Stimulated activated naive CD8-positive, alpha-beta T cell treated with anti-CD3 and anti-CD28 coated beads, Interleukin-15, Interleukin-2, amounts not matched to agents 100 ng/mL and 50 ng/mL, for 24 hours (primary cell): ENCODE measurements around the gene ZNF407.

ENCODE experiments used
- H3K27ac Mint-ChIP-seq: one replicate; pipeline ENCODE4 v1.8.0; 2021; ENCODE audit warnings: mild to moderate bottlenecking, mixed read lengths
- H3K27me3 Mint-ChIP-seq: one replicate; pipeline ENCODE4 v1.8.0; 2021; ENCODE audit warnings: mixed read lengths
- H3K36me3 Mint-ChIP-seq: one replicate; pipeline ENCODE4 v1.8.0; 2021; ENCODE audit warnings: low read depth, mixed read lengths
- H3K4me1 Mint-ChIP-seq: one replicate; pipeline ENCODE4 v1.8.0; 2021; ENCODE audit warnings: low read depth, mixed read lengths
- H3K4me3 Mint-ChIP-seq: one replicate; pipeline ENCODE4 v1.8.0; 2021; ENCODE audit warnings: mild to moderate bottlenecking, mixed read lengths
- H3K9me3 Mint-ChIP-seq: one replicate; pipeline ENCODE4 v1.8.0; 2021; ENCODE audit warnings: mixed read lengths

Gene ZNF407

DNA sequence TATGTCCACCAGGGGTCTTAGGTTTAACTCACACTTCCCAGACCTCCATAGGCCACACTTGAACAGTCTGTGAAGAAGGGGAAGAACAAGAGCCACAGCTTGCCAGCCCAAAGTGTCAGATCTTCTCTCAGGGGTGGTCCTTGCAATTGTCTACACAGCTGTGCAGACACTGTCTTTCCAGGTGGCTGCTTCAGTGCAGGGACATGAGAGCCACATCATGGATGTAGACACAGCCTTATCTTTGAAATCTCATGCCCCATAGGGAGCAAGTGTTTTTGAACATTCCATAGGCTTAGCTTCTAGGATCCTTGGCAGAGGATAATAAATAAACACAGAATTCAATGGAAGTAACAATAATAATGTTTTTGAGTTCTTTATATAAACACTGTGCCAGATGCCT, 6.7 kb downstream of the ZNF407 start:
- peaks cover 22% of the 10 kb centered on the region for H3K4me1 Mint-ChIP-seq
- no peaks in the 10 kb centered on the region for H3K27me3 Mint-ChIP-seq
- no peak overlapping the region for H3K27ac Mint-ChIP-seq
- H3K4me3 Mint-ChIP-seq: no peak overlapping the region
- H3K9me3 Mint-ChIP-seq: no peaks in the 10 kb centered on the region
- H3K36me3 Mint-ChIP-seq: peaks cover 5% of the 10 kb centered on the region

GRCh38 chr18:74604774-74605173, 7.1 kb downstream of the ZNF407 start:
- H3K4me3 Mint-ChIP-seq: no peak overlapping the region
- peaks cover 5% of the 10 kb centered on the region for H3K36me3 Mint-ChIP-seq
- no peaks in the 10 kb centered on the region for H3K9me3 Mint-ChIP-seq
- no peaks in the 10 kb centered on the region for H3K27me3 Mint-ChIP-seq
- H3K4me1 Mint-ChIP-seq: peaks cover 19% of the 10 kb centered on the region
- H3K27ac Mint-ChIP-seq: no peak overlapping the region

DNA sequence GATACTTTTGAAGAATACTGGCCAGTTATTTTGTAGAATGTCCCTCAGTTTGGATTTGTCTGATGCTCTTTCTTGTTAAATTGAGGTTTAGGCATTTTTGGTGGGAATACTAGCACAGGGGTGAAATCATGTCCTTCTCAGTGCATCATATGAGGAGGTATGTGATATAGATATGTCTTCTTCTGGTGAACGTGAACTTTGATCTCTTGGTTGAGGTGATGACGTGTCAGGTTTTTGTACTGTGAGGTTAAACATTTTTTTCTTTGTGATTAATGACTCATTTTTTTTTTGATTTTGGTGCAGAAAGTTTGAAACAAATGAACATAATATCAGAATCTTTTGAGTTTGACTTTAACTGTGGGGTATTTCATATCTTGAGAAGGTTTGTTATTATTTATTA, 11.0 kb downstream of the ZNF407 start:
- Mint-ChIP-seq H3K4me3 (no peak overlapping the region), H3K9me3 (no peaks in the 10 kb centered on the region), H3K4me1 (peaks cover 31% of the 10 kb centered on the region), H3K27me3 (no peaks in the 10 kb centered on the region), H3K36me3 (peaks cover 5% of the 10 kb centered on the region), H3K27ac (peak overlapping the region; percentile 71)

- Mint-ChIP-seq H3K36me3 (peaks cover 10% of the 10 kb centered on the region), H3K4me3 (no peak overlapping the region), H3K4me1 (peaks cover 32% of the 10 kb centered on the region), H3K27ac (no peak overlapping the region), H3K27me3 (no peaks in the 10 kb centered on the region), H3K9me3 (no peaks in the 10 kb centered on the region)
Measured at GRCh38 chr18:74609535-74609934, 11.9 kb downstream of the ZNF407 start.

GRCh38 chr18:74610051-74610615, 12.5 kb downstream of the ZNF407 start:
- Mint-ChIP-seq H3K4me1 (peaks cover 32% of the 10 kb centered on the region), H3K27ac (no peak overlapping the region), H3K9me3 (no peaks in the 10 kb centered on the region), H3K27me3 (no peaks in the 10 kb centered on the region), H3K36me3 (peaks cover 11% of the 10 kb centered on the region), H3K4me3 (no peak overlapping the region)

- H3K27me3 Mint-ChIP-seq: no peaks in the 10 kb centered on the region
- no peaks in the 10 kb centered on the region for H3K9me3 Mint-ChIP-seq
- no peak overlapping the region for H3K4me3 Mint-ChIP-seq
- H3K4me1 Mint-ChIP-seq: peaks cover 32% of the 10 kb centered on the region
- peaks cover 11% of the 10 kb centered on the region for H3K36me3 Mint-ChIP-seq
- H3K27ac Mint-ChIP-seq: no peak overlapping the region
Measured at GRCh38 chr18:74610860-74611259, 13.2 kb downstream of the ZNF407 start.

GRCh38 chr18:74611765-74612164, 14.1 kb downstream of the ZNF407 start:
- H3K4me3 Mint-ChIP-seq: no peak overlapping the region
- H3K36me3 Mint-ChIP-seq: peaks cover 11% of the 10 kb centered on the region
- H3K27ac Mint-ChIP-seq: no peak overlapping the region
- H3K27me3 Mint-ChIP-seq: no peaks in the 10 kb centered on the region
- no peaks in the 10 kb centered on the region for H3K9me3 Mint-ChIP-seq
- H3K4me1 Mint-ChIP-seq: peaks cover 32% of the 10 kb centered on the region

- no peaks in the 10 kb centered on the region for H3K9me3 Mint-ChIP-seq
- H3K4me1 Mint-ChIP-seq: peaks cover 32% of the 10 kb centered on the region
- H3K27me3 Mint-ChIP-seq: no peaks in the 10 kb centered on the region
- H3K27ac Mint-ChIP-seq: no peak overlapping the region
- peaks cover 11% of the 10 kb centered on the region for H3K36me3 Mint-ChIP-seq
- no peak overlapping the region for H3K4me3 Mint-ChIP-seq
Measured at GRCh38 chr18:74613381-74613780, 15.7 kb downstream of the ZNF407 start.

DNA sequence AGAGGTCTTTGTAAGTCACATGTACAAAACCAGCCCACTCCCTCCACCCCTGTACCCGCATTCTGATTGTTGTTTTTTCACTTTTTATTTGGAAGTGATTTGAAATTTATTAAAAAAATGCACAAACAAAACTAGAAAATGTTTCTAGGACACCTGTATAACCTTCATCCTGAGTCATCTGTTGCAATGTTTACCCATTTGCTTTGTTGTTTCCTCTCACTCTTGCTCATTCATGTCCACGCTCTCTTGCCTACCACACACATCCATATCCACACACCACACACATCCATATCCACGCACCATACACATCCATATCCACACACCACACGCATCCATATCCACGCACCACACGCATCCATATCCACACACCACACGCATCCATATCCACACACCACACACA, 18.8 kb downstream of the ZNF407 start:
- H3K27me3 Mint-ChIP-seq: no peaks in the 10 kb centered on the region
- no peak overlapping the region for H3K4me3 Mint-ChIP-seq
- peaks cover 13% of the 10 kb centered on the region for H3K4me1 Mint-ChIP-seq
- H3K27ac Mint-ChIP-seq: no peak overlapping the region
- H3K36me3 Mint-ChIP-seq: peaks cover 6% of the 10 kb centered on the region
- H3K9me3 Mint-ChIP-seq: no peaks in the 10 kb centered on the region

DNA sequence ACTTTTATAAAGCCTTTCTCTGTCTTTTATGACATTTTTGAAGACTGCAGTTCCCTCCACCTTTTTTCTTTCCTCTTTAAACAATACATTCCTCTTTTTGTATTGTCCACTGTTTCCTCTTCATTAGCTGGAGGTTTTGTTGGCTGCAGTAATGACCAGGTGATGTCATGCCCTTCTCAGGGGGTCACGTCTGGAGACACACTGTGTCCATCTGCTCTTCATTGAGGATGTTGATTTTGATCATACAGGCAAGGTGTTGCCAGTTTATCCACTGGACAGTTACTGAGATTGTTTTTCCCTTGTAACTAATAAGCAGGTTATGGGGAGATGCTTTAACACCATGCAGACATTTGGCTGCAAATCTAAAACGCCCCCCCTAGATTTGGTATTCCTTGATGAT, 19.8 kb downstream of the ZNF407 start:
- peaks cover 11% of the 10 kb centered on the region for H3K4me1 Mint-ChIP-seq
- H3K9me3 Mint-ChIP-seq: no peaks in the 10 kb centered on the region
- H3K27me3 Mint-ChIP-seq: no peaks in the 10 kb centered on the region
- no peak overlapping the region for H3K4me3 Mint-ChIP-seq
- peaks cover 6% of the 10 kb centered on the region for H3K36me3 Mint-ChIP-seq
- no peak overlapping the region for H3K27ac Mint-ChIP-seq

DNA sequence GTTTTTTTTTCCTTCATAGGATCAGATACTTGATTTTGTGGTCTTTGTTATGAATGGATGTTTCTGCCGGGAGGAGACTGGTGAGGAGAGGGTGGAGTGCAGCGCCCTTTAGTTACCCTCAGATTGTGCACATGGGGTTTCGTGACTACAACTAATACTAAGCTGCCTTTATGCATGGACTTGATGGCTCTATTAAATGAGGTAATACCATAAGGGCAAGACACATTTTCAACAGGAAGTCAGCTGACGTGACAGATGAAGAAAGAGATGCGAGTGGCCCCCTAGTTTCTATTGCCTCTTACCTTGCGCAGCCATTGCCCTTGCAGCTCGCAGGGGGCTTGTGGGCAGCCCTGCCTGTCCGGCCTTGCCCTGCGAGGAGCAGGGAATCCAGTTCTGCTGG, 24.4 kb downstream of the ZNF407 start:
- Mint-ChIP-seq H3K36me3 (no peaks in the 10 kb centered on the region), H3K4me1 (peaks cover 3% of the 10 kb centered on the region), H3K27me3 (no peaks in the 10 kb centered on the region), H3K9me3 (no peaks in the 10 kb centered on the region), H3K27ac (no peak overlapping the region), H3K4me3 (no peak overlapping the region)

GRCh38 chr18:74623047-74623816, 25.6 kb downstream of the ZNF407 start:
- Mint-ChIP-seq H3K9me3 (no peaks in the 10 kb centered on the region), H3K36me3 (no peaks in the 10 kb centered on the region), H3K4me3 (no peak overlapping the region), H3K27ac (no peak overlapping the region), H3K4me1 (peaks cover 3% of the 10 kb centered on the region), H3K27me3 (no peaks in the 10 kb centered on the region)

DNA sequence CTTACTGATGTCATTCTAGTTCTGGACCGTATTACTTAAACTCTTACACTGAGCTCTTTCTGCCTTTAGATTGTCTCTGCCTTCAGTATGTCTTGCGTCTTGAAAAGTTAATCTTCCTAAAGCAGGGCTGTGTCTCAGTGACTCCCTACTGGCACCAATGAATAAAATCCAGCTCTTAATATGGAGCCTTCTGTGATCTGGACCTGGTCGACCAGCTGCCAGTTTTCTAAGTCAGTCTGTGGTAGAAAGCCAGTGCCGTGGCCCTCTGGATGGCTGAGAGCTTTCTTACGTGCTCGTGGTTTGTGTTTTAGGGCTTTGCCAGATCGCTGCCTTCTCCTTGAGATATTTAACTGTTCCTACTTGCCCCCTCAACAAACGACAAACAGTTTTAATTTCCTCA, 26.8 kb downstream of the ZNF407 start:
- H3K27ac Mint-ChIP-seq: no peak overlapping the region
- no peaks in the 10 kb centered on the region for H3K27me3 Mint-ChIP-seq
- H3K9me3 Mint-ChIP-seq: no peaks in the 10 kb centered on the region
- peaks cover 3% of the 10 kb centered on the region for H3K4me1 Mint-ChIP-seq
- H3K4me3 Mint-ChIP-seq: no peak overlapping the region
- no peaks in the 10 kb centered on the region for H3K36me3 Mint-ChIP-seq

DNA sequence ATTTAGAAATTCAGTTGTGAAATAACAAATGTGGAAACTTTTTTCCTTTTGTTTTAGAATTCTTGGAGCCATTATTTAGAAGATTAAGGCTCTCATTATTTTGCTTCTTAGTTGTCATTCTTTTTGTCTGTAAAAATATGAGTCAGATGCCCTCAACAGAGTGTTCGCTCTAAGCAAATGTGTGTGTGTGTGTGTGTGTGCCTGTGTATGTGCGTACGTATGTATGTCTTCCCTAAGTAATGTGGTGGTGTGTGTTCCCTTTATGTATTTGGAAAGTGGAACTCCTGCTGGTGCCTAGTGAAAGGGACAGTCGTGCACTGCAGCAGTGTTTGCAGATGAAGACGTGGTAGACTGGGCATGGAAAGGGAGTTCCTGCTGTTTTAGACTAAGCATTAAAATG, 27.5 kb downstream of the ZNF407 start:
- Mint-ChIP-seq H3K27me3 (no peaks in the 10 kb centered on the region), H3K9me3 (no peaks in the 10 kb centered on the region), H3K36me3 (no peaks in the 10 kb centered on the region), H3K4me1 (peaks cover 3% of the 10 kb centered on the region), H3K27ac (no peak overlapping the region), H3K4me3 (no peak overlapping the region)

GRCh38 chr18:74626049-74626874, 28.6 kb downstream of the ZNF407 start:
- no peak overlapping the region for H3K4me3 Mint-ChIP-seq
- H3K9me3 Mint-ChIP-seq: no peaks in the 10 kb centered on the region
- H3K27ac Mint-ChIP-seq: no peak overlapping the region
- peaks cover 13% of the 10 kb centered on the region for H3K4me1 Mint-ChIP-seq
- H3K27me3 Mint-ChIP-seq: no peaks in the 10 kb centered on the region
- peaks cover 6% of the 10 kb centered on the region for H3K36me3 Mint-ChIP-seq
